GM23338 (cell line): ENCODE results near the gene PEAK3. TPM values are rescaled to one million over a fixed set of nuclear protein-coding genes. Genes with fewer than 3 reads are reported as not detected.
A peak's percentile ranks its signal among the peaks of the same experiment; 100 is the strongest.

Experiments used
- ATAC-seq: fragments of 200-7000 bp; cut with Tn5 transposase; 3 replicates; pipeline ENCODE4 v1.9.1; 2020
- DNase-seq: peaks from one replicate; pipeline ENCODE4 v3.0.0-alpha.2; 2015; ENCODE audit warnings: low spot score
- H2AFZ ChIP-seq: fragments of 200-600 bp; sonication (generic); 2 replicates; pipeline ENCODE4 v1.8.0; 2016; ENCODE audit warnings: antibody characterized with exemption, mild to moderate bottlenecking, moderate library complexity
- H3F3A ChIP-seq: fragments of 200-600 bp; sonication (generic); replicated peaks from 2 replicates; pipeline ENCODE4 v1.8.0; 2017; ENCODE audit warnings: antibody characterized with exemption, mixed run types, low read depth
- H3K27ac ChIP-seq: fragments of 200-600 bp; sonication (generic); 2 replicates; pipeline ENCODE4 v1.6.1; 2016; ENCODE audit warnings: low read depth
- H3K27me3 ChIP-seq: fragments of 200-600 bp; sonication (generic); 2 replicates; pipeline ENCODE4 v1.8.0; 2016; ENCODE audit warnings: mild to moderate bottlenecking, mixed run types, moderate library complexity; ENCODE audit not compliant: insufficient read depth
- H3K36me3 ChIP-seq: fragments of 200-600 bp; sonication (generic); 2 replicates; pipeline ENCODE4 v1.8.0; 2016; ENCODE audit warnings: mild to moderate bottlenecking; ENCODE audit not compliant: insufficient read depth
- H3K4me1 ChIP-seq: fragments of 200-600 bp; sonication (generic); 2 replicates; pipeline ENCODE4 v1.8.0; 2016; ENCODE audit warnings: mild to moderate bottlenecking, moderate library complexity; ENCODE audit not compliant: insufficient read depth
- H3K4me2 ChIP-seq: fragments of 200-600 bp; sonication (generic); 2 replicates; pipeline ENCODE4 v1.7.1; 2017; ENCODE audit warnings: mixed run types
- H3K4me3 ChIP-seq: fragments of 200-600 bp; sonication (generic); 2 replicates; pipeline ENCODE4 v1.6.1; 2016; ENCODE audit warnings: mixed run types
- H3K79me2 ChIP-seq: fragments of 200-600 bp; sonication (generic); replicated peaks from 2 replicates; pipeline ENCODE4 v1.8.0; 2017; ENCODE audit warnings: mild to moderate bottlenecking; ENCODE audit not compliant: insufficient read depth
- H3K9me2 ChIP-seq: fragments of 200-600 bp; sonication (generic); 2 replicates; pipeline ENCODE4 v1.8.0; 2017; ENCODE audit not compliant: insufficient read depth
- H4K20me1 ChIP-seq: fragments of 200-600 bp; sonication (generic); replicated peaks from 2 replicates; pipeline ENCODE4 v1.8.0; 2017; ENCODE audit warnings: mild to moderate bottlenecking; ENCODE audit not compliant: insufficient read depth
- H3K27ac Mint-ChIP-seq: 2 replicates; pipeline ENCODE4 v1.8.0; 2020; ENCODE audit warnings: inconsistent platforms, mild to moderate bottlenecking, moderate library complexity, mixed read lengths
- H3K27me3 Mint-ChIP-seq: 3 replicates; pipeline ENCODE4 v1.8.0; 2022; ENCODE audit warnings: low read depth, mild to moderate bottlenecking, moderate library complexity, mixed read lengths, inconsistent platforms; ENCODE audit not compliant: insufficient read depth, poor library complexity
- H3K36me3 Mint-ChIP-seq: 3 replicates; pipeline ENCODE4 v1.8.0; 2021; ENCODE audit warnings: low read depth, mild to moderate bottlenecking, inconsistent platforms, moderate library complexity, mixed read lengths
- H3K4me1 Mint-ChIP-seq: 3 replicates; pipeline ENCODE4 v1.8.0; 2020; ENCODE audit warnings: mild to moderate bottlenecking, inconsistent platforms, mixed read lengths
- H3K4me3 Mint-ChIP-seq: 3 replicates; pipeline ENCODE4 v1.8.0; 2021; ENCODE audit warnings: moderate library complexity, mild to moderate bottlenecking, inconsistent platforms, mixed read lengths
- H3K9me3 Mint-ChIP-seq: 3 replicates; pipeline ENCODE4 v1.8.0; 2020; ENCODE audit warnings: moderate library complexity, mild to moderate bottlenecking, inconsistent platforms, mixed read lengths
- EZH2 ChIP-seq: fragments of 200-600 bp; sonication (generic); IDR thresholded peaks from one replicate; pipeline ENCODE4 v1.8.0; 2017; ENCODE audit warnings: antibody characterized with exemption, mild to moderate bottlenecking, low read depth; ENCODE audit not compliant: unreplicated experiment
- EZH2phosphoT487 ChIP-seq: fragments of 200-600 bp; sonication (generic); IDR thresholded peaks from one replicate; pipeline ENCODE4 v1.8.1; 2018; ENCODE audit warnings: antibody characterized with exemption; ENCODE audit not compliant: unreplicated experiment
- JUNB ChIP-seq: IDR thresholded peaks from one replicate; pipeline ENCODE4 v1.6.1; 2016; ENCODE audit warnings: antibody characterized with exemption; ENCODE audit not compliant: unreplicated experiment
- NANOG ChIP-seq: IDR thresholded peaks from 2 replicates; pipeline ENCODE4 v1.6.1; 2016; ENCODE audit warnings: antibody characterized with exemption, borderline replicate concordance
- POLR2AphosphoS5 ChIP-seq: IDR thresholded peaks from 2 replicates; pipeline ENCODE4 v1.6.1; 2016; ENCODE audit warnings: antibody characterized with exemption, low read depth
- STAT1 ChIP-seq: IDR thresholded peaks from one replicate; pipeline ENCODE4 v1.6.1; 2016; ENCODE audit warnings: antibody characterized with exemption; ENCODE audit not compliant: unreplicated experiment
- ZNF114 ChIP-seq: fragments of 250-450 bp; sonication (Bioruptor Pico); IDR thresholded peaks from 2 replicates; pipeline ENCODE4 v1.5.0; 2020; ENCODE audit warnings: mild to moderate bottlenecking, moderate library complexity
- ZNF331 ChIP-seq: fragments of 250-450 bp; sonication (Bioruptor Pico); IDR thresholded peaks from 2 replicates; pipeline ENCODE4 v1.5.0; 2020; ENCODE audit warnings: low read depth, mild to moderate bottlenecking, moderate library complexity
- polyA plus RNA-seq: library from polyadenylated mRNA; unstranded; fragments of >200 nt; fragmentation: Nextera tagmentation; extraction: Ambion mirVana; gene quantifications from 2 replicates; pipeline ENCODE4 v1.2.1, GENCODE V29; 2016
- total RNA-seq: library from RNA; depleted of rRNA; stranded (reverse); fragments of >200 nt; shearing (Covaris generic); gene quantifications from 2 replicates; pipeline ENCODE4 v1.2.3, GENCODE V29; 2014
- TF ChIP-seq, protein P1 (sequence below), 2 experiments: fragments of 200-600 bp in 1 of 2; sonication (generic) in 1 of 2; conservative IDR thresholded peaks; 2 replicates each; pipeline versions ENCODE4 v1.5.1 to v1.6.1; 2016 to 2017; ENCODE audit warnings: antibody characterized with exemption in 2 of 2, low read depth in 2 of 2, mild to moderate bottlenecking in 2 of 2, moderate library complexity in 1 of 2
- TF ChIP-seq, protein P2 (sequence below): IDR thresholded peaks from one replicate; pipeline ENCODE4 v1.6.1; 2018; ENCODE audit warnings: antibody characterized with exemption; ENCODE audit not compliant: unreplicated experiment
- TF ChIP-seq, protein P3 (sequence below): IDR thresholded peaks from 2 replicates; pipeline ENCODE4 v1.6.1; 2016; ENCODE audit warnings: antibody characterized with exemption
- TF ChIP-seq, protein P4 (sequence below): fragments of 250-450 bp; sonication (Bioruptor Pico); IDR thresholded peaks from 2 replicates; pipeline ENCODE4 v1.5.0; 2020; ENCODE audit warnings: mild to moderate bottlenecking, moderate library complexity

Gene PEAK3
- total and polyA plus RNA-seq, 2 experiments from 2014 or later, result not detected

DNA sequence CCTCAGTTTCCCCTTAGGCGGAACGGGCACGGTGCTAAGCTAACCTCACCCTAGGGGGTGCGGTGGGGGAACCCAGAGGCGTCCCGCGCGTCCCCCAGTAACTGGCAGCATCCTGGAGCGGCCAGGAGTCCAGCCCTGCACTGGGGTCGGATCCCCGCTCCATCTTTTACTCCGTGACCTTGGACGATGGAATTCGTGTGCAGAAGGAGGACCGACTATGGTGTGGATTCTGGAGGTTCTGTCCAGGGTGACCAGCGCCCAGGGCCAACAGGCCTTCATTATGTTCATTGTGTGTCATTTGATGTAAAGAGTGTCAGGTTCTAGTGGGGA lies 47.1 kb upstream of the PEAK3 start:
- H3K27ac ChIP-seq, result no peak overlapping the region
- peak overlapping the region; percentile 93 for H3K4me2 ChIP-seq
- peaks cover 10% of the 10 kb centered on the region; the same call in 1 of the 2 replicates for H4K20me1 ChIP-seq
- peaks cover 27% of the 10 kb centered on the region for H3K36me3 Mint-ChIP-seq
- H3K4me3 ChIP-seq, result peak overlapping the region; percentile 93
- H3K4me1 ChIP-seq, result peaks cover 21% of the 10 kb centered on the region
- no peaks in the 10 kb centered on the region for H3K9me2 ChIP-seq
- ATAC-seq, result no peak
- H3F3A ChIP-seq, result peaks cover 4% of the 10 kb centered on the region; the same call in 1 of the 2 replicates
- H3K27me3 ChIP-seq, result no peaks in the 10 kb centered on the region
- H2AFZ ChIP-seq, result 0 out of 2 replicates have a peak overlapping the region, but pooled peaks have one; percentile 93
- H3K4me3 Mint-ChIP-seq, result peak overlapping the region; percentile 97
- TF ChIP-seq, protein P1, sequence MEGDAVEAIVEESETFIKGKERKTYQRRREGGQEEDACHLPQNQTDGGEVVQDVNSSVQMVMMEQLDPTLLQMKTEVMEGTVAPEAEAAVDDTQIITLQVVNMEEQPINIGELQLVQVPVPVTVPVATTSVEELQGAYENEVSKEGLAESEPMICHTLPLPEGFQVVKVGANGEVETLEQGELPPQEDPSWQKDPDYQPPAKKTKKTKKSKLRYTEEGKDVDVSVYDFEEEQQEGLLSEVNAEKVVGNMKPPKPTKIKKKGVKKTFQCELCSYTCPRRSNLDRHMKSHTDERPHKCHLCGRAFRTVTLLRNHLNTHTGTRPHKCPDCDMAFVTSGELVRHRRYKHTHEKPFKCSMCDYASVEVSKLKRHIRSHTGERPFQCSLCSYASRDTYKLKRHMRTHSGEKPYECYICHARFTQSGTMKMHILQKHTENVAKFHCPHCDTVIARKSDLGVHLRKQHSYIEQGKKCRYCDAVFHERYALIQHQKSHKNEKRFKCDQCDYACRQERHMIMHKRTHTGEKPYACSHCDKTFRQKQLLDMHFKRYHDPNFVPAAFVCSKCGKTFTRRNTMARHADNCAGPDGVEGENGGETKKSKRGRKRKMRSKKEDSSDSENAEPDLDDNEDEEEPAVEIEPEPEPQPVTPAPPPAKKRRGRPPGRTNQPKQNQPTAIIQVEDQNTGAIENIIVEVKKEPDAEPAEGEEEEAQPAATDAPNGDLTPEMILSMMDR (conservative IDR thresholded peaks at IDR 0.05; ENCODE audit: low read depth in 2 of 2), result no peak
- TF ChIP-seq JUNB, result no peak
- TF ChIP-seq EZH2phosphoT487, result no peak
- TF ChIP-seq, protein P2, sequence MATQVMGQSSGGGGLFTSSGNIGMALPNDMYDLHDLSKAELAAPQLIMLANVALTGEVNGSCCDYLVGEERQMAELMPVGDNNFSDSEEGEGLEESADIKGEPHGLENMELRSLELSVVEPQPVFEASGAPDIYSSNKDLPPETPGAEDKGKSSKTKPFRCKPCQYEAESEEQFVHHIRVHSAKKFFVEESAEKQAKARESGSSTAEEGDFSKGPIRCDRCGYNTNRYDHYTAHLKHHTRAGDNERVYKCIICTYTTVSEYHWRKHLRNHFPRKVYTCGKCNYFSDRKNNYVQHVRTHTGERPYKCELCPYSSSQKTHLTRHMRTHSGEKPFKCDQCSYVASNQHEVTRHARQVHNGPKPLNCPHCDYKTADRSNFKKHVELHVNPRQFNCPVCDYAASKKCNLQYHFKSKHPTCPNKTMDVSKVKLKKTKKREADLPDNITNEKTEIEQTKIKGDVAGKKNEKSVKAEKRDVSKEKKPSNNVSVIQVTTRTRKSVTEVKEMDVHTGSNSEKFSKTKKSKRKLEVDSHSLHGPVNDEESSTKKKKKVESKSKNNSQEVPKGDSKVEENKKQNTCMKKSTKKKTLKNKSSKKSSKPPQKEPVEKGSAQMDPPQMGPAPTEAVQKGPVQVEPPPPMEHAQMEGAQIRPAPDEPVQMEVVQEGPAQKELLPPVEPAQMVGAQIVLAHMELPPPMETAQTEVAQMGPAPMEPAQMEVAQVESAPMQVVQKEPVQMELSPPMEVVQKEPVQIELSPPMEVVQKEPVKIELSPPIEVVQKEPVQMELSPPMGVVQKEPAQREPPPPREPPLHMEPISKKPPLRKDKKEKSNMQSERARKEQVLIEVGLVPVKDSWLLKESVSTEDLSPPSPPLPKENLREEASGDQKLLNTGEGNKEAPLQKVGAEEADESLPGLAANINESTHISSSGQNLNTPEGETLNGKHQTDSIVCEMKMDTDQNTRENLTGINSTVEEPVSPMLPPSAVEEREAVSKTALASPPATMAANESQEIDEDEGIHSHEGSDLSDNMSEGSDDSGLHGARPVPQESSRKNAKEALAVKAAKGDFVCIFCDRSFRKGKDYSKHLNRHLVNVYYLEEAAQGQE, result no peak
- TF ChIP-seq, protein P3, sequence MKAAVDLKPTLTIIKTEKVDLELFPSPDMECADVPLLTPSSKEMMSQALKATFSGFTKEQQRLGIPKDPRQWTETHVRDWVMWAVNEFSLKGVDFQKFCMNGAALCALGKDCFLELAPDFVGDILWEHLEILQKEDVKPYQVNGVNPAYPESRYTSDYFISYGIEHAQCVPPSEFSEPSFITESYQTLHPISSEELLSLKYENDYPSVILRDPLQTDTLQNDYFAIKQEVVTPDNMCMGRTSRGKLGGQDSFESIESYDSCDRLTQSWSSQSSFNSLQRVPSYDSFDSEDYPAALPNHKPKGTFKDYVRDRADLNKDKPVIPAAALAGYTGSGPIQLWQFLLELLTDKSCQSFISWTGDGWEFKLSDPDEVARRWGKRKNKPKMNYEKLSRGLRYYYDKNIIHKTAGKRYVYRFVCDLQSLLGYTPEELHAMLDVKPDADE, result no peak
- TF ChIP-seq ZNF114 (CRISPR knock-in tag), result no peak
- no peak for TF ChIP-seq NANOG
- TF ChIP-seq POLR2AphosphoS5, result no peak
- TF ChIP-seq, protein P4, sequence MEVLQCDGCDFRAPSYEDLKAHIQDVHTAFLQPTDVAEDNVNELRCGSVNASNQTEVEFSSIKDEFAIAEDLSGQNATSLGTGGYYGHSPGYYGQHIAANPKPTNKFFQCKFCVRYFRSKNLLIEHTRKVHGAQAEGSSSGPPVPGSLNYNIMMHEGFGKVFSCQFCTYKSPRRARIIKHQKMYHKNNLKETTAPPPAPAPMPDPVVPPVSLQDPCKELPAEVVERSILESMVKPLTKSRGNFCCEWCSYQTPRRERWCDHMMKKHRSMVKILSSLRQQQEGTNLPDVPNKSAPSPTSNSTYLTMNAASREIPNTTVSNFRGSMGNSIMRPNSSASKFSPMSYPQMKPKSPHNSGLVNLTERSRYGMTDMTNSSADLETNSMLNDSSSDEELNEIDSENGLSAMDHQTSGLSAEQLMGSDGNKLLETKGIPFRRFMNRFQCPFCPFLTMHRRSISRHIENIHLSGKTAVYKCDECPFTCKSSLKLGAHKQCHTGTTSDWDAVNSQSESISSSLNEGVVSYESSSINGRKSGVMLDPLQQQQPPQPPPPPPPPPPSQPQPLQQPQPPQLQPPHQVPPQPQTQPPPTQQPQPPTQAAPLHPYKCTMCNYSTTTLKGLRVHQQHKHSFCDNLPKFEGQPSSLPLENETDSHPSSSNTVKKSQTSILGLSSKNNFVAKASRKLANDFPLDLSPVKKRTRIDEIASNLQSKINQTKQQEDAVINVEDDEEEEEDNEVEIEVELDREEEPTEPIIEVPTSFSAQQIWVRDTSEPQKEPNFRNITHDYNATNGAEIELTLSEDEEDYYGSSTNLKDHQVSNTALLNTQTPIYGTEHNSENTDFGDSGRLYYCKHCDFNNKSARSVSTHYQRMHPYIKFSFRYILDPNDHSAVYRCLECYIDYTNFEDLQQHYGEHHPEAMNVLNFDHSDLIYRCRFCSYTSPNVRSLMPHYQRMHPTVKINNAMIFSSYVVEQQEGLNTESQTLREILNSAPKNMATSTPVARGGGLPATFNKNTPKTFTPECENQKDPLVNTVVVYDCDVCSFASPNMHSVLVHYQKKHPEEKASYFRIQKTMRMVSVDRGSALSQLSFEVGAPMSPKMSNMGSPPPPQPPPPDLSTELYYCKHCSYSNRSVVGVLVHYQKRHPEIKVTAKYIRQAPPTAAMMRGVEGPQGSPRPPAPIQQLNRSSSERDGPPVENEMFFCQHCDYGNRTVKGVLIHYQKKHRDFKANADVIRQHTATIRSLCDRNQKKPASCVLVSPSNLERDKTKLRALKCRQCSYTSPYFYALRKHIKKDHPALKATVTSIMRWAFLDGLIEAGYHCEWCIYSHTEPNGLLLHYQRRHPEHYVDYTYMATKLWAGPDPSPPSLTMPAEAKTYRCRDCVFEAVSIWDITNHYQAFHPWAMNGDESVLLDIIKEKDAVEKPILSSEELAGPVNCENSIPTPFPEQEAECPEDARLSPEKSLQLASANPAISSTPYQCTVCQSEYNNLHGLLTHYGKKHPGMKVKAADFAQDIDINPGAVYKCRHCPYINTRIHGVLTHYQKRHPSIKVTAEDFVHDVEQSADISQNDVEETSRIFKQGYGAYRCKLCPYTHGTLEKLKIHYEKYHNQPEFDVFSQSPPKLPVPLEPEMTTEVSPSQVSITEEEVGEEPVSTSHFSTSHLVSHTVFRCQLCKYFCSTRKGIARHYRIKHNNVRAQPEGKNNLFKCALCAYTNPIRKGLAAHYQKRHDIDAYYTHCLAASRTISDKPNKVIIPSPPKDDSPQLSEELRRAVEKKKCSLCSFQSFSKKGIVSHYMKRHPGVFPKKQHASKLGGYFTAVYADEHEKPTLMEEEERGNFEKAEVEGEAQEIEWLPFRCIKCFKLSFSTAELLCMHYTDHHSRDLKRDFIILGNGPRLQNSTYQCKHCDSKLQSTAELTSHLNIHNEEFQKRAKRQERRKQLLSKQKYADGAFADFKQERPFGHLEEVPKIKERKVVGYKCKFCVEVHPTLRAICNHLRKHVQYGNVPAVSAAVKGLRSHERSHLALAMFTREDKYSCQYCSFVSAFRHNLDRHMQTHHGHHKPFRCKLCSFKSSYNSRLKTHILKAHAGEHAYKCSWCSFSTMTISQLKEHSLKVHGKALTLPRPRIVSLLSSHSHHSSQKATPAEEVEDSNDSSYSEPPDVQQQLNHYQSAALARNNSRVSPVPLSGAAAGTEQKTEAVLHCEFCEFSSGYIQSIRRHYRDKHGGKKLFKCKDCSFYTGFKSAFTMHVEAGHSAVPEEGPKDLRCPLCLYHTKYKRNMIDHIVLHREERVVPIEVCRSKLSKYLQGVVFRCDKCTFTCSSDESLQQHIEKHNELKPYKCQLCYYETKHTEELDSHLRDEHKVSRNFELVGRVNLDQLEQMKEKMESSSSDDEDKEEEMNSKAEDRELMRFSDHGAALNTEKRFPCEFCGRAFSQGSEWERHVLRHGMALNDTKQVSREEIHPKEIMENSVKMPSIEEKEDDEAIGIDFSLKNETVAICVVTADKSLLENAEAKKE (CRISPR knock-in tag), result no peak
- no peak for TF ChIP-seq ZNF331
- TF ChIP-seq EZH2, result no peak
- TF ChIP-seq STAT1, result no peak
- peaks cover 47% of the 10 kb centered on the region for H3K4me1 Mint-ChIP-seq
- peak overlapping the region; percentile 6 for H3K27ac Mint-ChIP-seq
- no peak for DNase-seq
- no peaks in the 10 kb centered on the region for H3K36me3 ChIP-seq
- H3K27me3 Mint-ChIP-seq, result peaks cover 39% of the 10 kb centered on the region
- H3K79me2 ChIP-seq, result peaks cover 74% of the 10 kb centered on the region
- H3K9me3 Mint-ChIP-seq, result peaks cover 3% of the 10 kb centered on the region; the same call in 1 of the 3 replicates
